ENCODE measurements around the gene STX1A.
"Not testable (repeated sequence)": the region's sequence is repeated elsewhere in the genome, so short reads cannot be mapped to it uniquely, and the experiment has no call there.

The STX1A gene

GRCh38 chr7:73735528-73735905 lies 16.0 kb upstream of the STX1A start:
- DNase-seq (ENCODE audit: low spot score): peak; percentile 22

GRCh38 chr7:73734619-73735527 lies 15.4 kb upstream of the STX1A start:
- DNase-seq (ENCODE audit: low spot score): peak; percentile 97

GRCh38 chr7:73732397-73732796 lies 12.9 kb upstream of the STX1A start:
- no peak for DNase-seq (ENCODE audit: low spot score)

- peak; percentile 16 for DNase-seq (ENCODE audit: low spot score)
Measured at GRCh38 chr7:73730485-73730884, 11.0 kb upstream of the STX1A start.

- DNase-seq (ENCODE audit: low spot score): no peak
Measured at GRCh38 chr7:73728551-73728950, 9.1 kb upstream of the STX1A start.

- peak; percentile 15 for DNase-seq (ENCODE audit: low spot score)
Measured at GRCh38 chr7:73727952-73728351, 8.5 kb upstream of the STX1A start.

GRCh38 chr7:73726083-73726466 lies 6.6 kb upstream of the STX1A start:
- no peak for DNase-seq (ENCODE audit: low spot score)

GRCh38 chr7:73723813-73724212 lies 4.3 kb upstream of the STX1A start:
- DNase-seq (ENCODE audit: low spot score): no peak

- DNase-seq (ENCODE audit: low spot score): no peak
Measured at GRCh38 chr7:73722785-73723184, 3.3 kb upstream of the STX1A start.

GRCh38 chr7:73722182-73722581 lies 2.7 kb upstream of the STX1A start:
- DNase-seq (ENCODE audit: low spot score): not testable (repeated sequence)

- no peak for DNase-seq (ENCODE audit: low spot score)
Measured at GRCh38 chr7:73721377-73721817, 1.9 kb upstream of the STX1A start.

GRCh38 chr7:73720443-73720842 lies 974 bp upstream of the STX1A start:
- not testable (repeated sequence) for DNase-seq (ENCODE audit: low spot score)

GRCh38 chr7:73719806-73720169 lies 319 bp upstream of the STX1A start:
- DNase-seq (ENCODE audit: low spot score): no peak

GRCh38 chr7:73718438-73718881 lies 1.0 kb downstream of the STX1A start:
- no peak for DNase-seq (ENCODE audit: low spot score)

- peak; percentile 60 for DNase-seq (ENCODE audit: low spot score)
Measured at GRCh38 chr7:73717991-73718405, 1.5 kb downstream of the STX1A start.

- no peak for DNase-seq (ENCODE audit: low spot score)
Measured at GRCh38 chr7:73717025-73717807, 2.3 kb downstream of the STX1A start.

GRCh38 chr7:73716318-73716890 lies 3.1 kb downstream of the STX1A start:
- no peak for DNase-seq (ENCODE audit: low spot score)

- peak; percentile 80 for DNase-seq (ENCODE audit: low spot score)
Measured at GRCh38 chr7:73715648-73716317, 3.7 kb downstream of the STX1A start.

GRCh38 chr7:73713319-73713718 lies 6.2 kb downstream of the STX1A start:
- DNase-seq (ENCODE audit: low spot score): not testable (repeated sequence)

GRCh38 chr7:73712773-73713172 lies 6.7 kb downstream of the STX1A start:
- DNase-seq (ENCODE audit: low spot score): no peak

GRCh38 chr7:73708961-73709549 lies 10.4 kb downstream of the STX1A start:
- DNase-seq (ENCODE audit: low spot score): no peak
